Heart left ventricle (tissue), 13 donors: Measurements from ENCODE around the gene RXFP4.

Source experiments
- CTCF ChIP-seq, 12 donors: fragments of 200-600 bp; sonication (generic) in 4 of 12; IDR thresholded peaks; one replicate each; pipeline versions ENCODE4 v1.5.0 to v1.8.0; 2018 to 2022; ENCODE audit warnings: antibody characterized with exemption in 12 of 12, mild to moderate bottlenecking in 5 of 12
- POLR2A ChIP-seq, 2 donors: fragments of 450-650 bp; IDR thresholded peaks; one replicate each; pipeline ENCODE4 v1.6.1; 2017; ENCODE audit warnings: antibody characterized with exemption in 2 of 2, mild to moderate bottlenecking in 2 of 2, moderate library complexity in 2 of 2
- donor health status: ischemic (EF 13 %, LVEDD 7.1; RV severe dilation, severe dysfunction).
- donor health status: DM: no; HTN: yes; CAD: no.
- donor health status: DM: no; HTN: no; CAD: no.
- donor health status: ischemic (EF 25% LVEDD 6.9; RV normal size, moderate dysfunction).
- donor health status: ischemic (EF 25% LVEDD 5.7; RV mildly dilated, moderate dysfunction).
- donor health status: ischemic (EF 35%, LVEDD 5.7; RV mildly dilated, moderate dysfunction).
- donor health status: nonischemic (EF 11% LVEDD 7.7; RV severe dilation, severe dysfunction).
- donor health status: DM: yes; HTN: yes; CAD: no.
- donor health status: PGD.
- donor health status: ischemic (EF 29% LVEDD 5.4; RV normal size, mild dysfunction).
- donor health status: nonischemic (EF 23%, LVEDD 6.1; RV moderate dilation, normal function).

- TF ChIP-seq CTCF (IDR thresholded peaks at IDR 0.05) (no peak), POLR2A (IDR thresholded peaks at IDR 0.05) (no peak)
Observed at GRCh38 chr1:155976913-155977689, 35.7 kb downstream of the RXFP4 start.
